Stimulated activated naive B cell treated with anti-CD40 and anti-IgM and Interleukin-4, amounts not matched to agents 10 μg/mL and 1 μg/mL and 100 μg/mL, for 72 hours (primary cell): Measurements from ENCODE around the gene TMEM80.

Source experiments
- ATAC-seq, 2 donors: fragments of 150-1000 bp; cut with Tn5 transposase; replicated peaks; 2 replicates each; pipeline ENCODE4 v1.10.0; 2021; ENCODE audit warnings: moderate library complexity in 1 of 2
- DNase-seq: peaks from one replicate; pipeline ENCODE4 v3.0.0; 2021
- H3K27ac Mint-ChIP-seq: one replicate; pipeline ENCODE4 v1.8.0; 2022; ENCODE audit warnings: mild to moderate bottlenecking, mixed read lengths
- H3K27me3 Mint-ChIP-seq, 2 donors: one replicate each; pipeline ENCODE4 v1.8.0; 2022; ENCODE audit warnings: mixed read lengths in 2 of 2
- H3K36me3 Mint-ChIP-seq, 2 donors: one replicate each; pipeline ENCODE4 v1.8.0; 2022; ENCODE audit warnings: mixed read lengths in 2 of 2, mild to moderate bottlenecking in 1 of 2
- H3K4me1 Mint-ChIP-seq, 2 donors: one replicate each; pipeline ENCODE4 v1.8.0; 2022; ENCODE audit warnings: mixed read lengths in 2 of 2, mild to moderate bottlenecking in 1 of 2
- H3K4me3 Mint-ChIP-seq, 2 donors: one replicate each; pipeline ENCODE4 v1.8.0; 2022; ENCODE audit warnings: mild to moderate bottlenecking in 2 of 2, mixed read lengths in 2 of 2, moderate library complexity in 1 of 2
- H3K9me3 Mint-ChIP-seq, 2 donors: one replicate each; pipeline ENCODE4 v1.8.0; 2022; ENCODE audit warnings: mixed read lengths in 2 of 2, mild to moderate bottlenecking in 1 of 2

Gene TMEM80

DNA sequence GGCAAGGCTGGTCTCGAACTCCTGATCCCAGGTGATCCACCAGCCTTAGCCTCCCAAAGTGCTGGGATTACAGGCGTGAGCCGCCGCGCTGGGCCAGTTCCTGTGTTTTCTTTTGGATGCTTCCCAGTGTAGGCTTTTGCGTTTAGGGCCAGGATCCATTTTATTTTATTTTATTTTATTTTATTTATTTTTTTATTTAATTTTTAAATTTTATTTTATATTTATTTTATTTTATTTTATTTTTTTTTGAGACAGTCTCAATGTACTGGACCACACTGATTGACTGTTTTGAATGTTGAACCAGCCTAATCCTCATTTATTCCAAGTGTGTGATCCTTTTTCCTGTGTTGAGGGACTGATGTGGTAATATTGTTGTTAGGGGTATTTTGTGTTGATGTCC is 18.8 kb downstream of the TMEM80 start:
- peaks cover 0 to 4% of the 10 kb centered on the region in 2 donors for H3K9me3 Mint-ChIP-seq
- ATAC-seq (no peak), DNase-seq (no peak)
- H3K4me1 Mint-ChIP-seq, result peaks cover 12 to 16% of the 10 kb centered on the region in 2 donors
- H3K36me3 Mint-ChIP-seq, result peaks cover 0 to 2% of the 10 kb centered on the region in 2 donors
- H3K4me3 Mint-ChIP-seq, result no peak overlapping the region
- peaks cover 26 to 45% of the 10 kb centered on the region in 2 donors for H3K27me3 Mint-ChIP-seq
- H3K27ac Mint-ChIP-seq, result no peak overlapping the region

DNA sequence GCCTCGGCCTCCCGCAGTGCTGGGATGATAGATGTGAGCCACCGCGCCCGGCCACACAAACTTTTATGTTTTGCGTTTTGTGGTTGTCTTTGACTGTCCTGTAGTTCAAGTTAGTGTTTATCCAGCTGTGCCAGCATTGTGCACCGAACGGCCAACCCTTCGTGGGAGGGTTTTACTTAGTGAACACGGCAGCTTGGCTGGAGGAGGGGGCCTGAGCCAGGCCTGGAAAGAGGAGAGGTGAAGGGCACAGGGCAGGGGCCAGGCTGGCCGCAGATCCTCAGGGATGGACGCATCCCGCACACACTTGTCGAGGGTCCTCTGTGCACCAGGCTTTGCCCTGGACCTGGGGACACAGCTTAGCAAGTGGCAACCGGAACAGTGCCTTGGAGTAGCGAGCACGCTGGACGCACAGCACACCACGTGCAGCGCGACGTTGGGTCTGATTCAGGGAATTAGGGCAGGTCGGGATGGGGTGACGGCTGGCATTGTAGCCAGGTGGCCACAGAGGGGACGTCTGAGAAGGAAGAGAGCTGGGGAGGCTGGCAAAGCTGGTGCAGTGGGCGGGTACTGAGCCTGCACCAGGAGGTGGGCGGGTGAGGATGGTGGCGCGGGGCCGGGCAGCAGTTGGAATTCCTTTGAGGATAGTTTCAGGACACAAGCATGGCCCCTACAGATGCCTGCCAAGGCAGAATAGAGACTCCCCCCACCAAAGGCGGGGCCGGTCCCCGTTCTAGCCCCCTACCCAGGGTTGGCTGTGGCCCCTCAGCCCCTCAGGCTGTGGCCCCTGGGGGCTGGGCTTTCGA is 23.8 kb downstream of the TMEM80 start:
- no peak overlapping the region for H3K27ac Mint-ChIP-seq
- H3K27me3 Mint-ChIP-seq, result peaks cover 10 to 37% of the 10 kb centered on the region in 2 donors
- DNase-seq, result no peak
- peaks cover 17 to 28% of the 10 kb centered on the region in 2 donors for H3K4me1 Mint-ChIP-seq
- no peak for ATAC-seq
- H3K36me3 Mint-ChIP-seq, result peaks cover 0 to 2% of the 10 kb centered on the region in 2 donors
- H3K4me3 Mint-ChIP-seq, result peak overlapping the region; percentile 43 to 47
- H3K9me3 Mint-ChIP-seq, result peaks cover 0 to 4% of the 10 kb centered on the region in 2 donors

DNA sequence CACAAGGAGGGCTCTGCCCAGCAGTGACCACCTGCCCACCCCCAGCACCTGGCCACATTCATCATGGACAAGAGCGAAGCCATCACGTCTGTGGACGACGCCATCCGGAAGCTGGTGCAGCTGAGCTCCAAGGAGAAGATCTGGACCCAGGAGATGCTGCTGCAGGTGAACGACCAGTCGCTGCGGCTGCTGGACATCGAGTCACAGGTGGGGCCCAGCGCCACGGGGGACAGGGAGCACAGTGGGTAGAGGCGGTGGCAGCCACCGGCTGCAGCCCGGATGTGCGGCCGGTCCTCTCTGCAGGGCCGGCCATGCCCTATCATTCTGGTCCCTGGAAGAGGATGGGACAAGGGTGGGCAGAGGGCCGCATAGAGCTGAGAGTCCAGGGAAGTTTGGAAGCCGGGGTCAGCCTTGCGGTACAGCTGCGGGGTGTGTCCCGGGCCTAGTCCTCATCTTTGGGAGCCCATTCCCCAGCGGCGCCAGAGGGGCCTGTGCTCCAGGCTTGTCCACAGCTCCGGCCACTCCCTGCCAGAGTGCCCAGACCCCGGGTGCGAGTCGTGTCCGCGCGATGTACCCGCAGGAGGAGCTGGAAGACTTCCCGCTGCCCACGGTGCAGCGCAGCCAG is 24.5 kb downstream of the TMEM80 start:
- Mint-ChIP-seq H3K4me3 (peak overlapping the region; percentile 43 to 82), H3K27me3 (peaks cover 6 to 39% of the 10 kb centered on the region in 2 donors), H3K36me3 (peaks cover 0 to 2% of the 10 kb centered on the region in 2 donors), H3K27ac (no peak overlapping the region), H3K9me3 (peaks cover 0 to 2% of the 10 kb centered on the region in 2 donors), H3K4me1 (peaks cover 17 to 29% of the 10 kb centered on the region in 2 donors)
- DNase-seq, result no peak
- no peak for ATAC-seq

DNA sequence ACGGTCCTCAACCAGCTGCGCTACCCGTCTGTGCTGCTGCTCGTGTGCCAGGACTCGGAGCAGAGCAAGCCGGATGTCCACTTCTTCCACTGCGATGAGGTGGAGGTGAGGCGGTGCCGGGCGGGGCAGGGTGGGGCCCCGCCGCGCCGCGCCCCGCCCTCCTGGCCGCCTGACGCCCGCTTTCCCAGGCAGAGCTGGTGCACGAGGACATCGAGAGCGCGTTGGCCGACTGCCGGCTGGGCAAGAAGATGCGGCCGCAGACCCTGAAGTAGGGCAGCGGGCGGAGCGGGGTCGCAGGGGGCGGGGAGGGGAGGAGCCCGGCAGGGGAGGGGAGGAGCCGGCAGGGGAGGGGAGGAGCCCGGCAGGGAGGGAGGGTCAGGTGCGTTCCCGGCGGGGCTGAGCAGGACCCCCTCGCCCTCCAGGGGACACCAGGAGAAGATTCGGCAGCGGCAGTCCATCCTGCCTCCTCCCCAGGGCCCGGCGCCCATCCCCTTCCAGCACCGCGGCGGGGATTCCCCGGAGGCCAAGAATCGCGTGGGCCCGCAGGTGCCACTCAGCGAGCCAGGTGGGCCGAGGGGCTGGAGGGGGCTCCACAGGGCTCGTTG is 25.1 kb downstream of the TMEM80 start:
- Mint-ChIP-seq H3K4me3 (peak overlapping the region; percentile 80 to 82), H3K27ac (no peak overlapping the region), H3K36me3 (no peaks in the 10 kb centered on the region), H3K9me3 (no peaks in the 10 kb centered on the region), H3K27me3 (peaks cover 6 to 42% of the 10 kb centered on the region in 2 donors), H3K4me1 (peaks cover 19 to 34% of the 10 kb centered on the region in 2 donors)
- DNase-seq, result no peak
- peak in 1 of 2 donors; percentile 56 for ATAC-seq

DNA sequence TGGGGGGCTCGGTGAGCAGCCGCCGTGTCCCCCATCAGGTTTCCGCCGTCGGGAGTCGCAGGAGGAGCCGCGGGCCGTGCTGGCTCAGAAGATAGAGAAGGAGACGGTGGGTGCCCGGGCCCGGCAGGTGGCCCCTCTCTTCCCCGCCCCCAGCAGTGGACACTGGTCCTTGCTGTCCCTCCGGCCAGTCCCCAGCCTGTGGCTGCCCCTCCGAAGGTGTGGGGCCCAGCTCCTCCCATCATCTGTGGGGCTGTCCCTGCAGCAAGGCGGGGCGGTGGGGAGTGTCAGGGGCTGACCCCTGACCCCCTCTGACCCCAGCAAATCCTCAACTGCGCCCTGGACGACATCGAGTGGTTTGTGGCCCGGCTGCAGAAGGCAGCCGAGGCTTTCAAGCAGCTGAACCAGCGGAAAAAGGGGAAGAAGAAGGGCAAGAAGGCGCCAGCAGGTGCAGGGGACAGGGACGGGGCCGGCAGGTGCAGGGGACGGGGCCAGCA is 25.7 kb downstream of the TMEM80 start:
- Mint-ChIP-seq H3K27me3 (peaks cover 6 to 41% of the 10 kb centered on the region in 2 donors), H3K9me3 (no peaks in the 10 kb centered on the region), H3K4me1 (peaks cover 19 to 34% of the 10 kb centered on the region in 2 donors), H3K27ac (no peak overlapping the region), H3K4me3 (peak overlapping the region; percentile 80 to 82), H3K36me3 (no peaks in the 10 kb centered on the region)
- peak; percentile 36 to 53 for ATAC-seq
- DNase-seq, result no peak

DNA sequence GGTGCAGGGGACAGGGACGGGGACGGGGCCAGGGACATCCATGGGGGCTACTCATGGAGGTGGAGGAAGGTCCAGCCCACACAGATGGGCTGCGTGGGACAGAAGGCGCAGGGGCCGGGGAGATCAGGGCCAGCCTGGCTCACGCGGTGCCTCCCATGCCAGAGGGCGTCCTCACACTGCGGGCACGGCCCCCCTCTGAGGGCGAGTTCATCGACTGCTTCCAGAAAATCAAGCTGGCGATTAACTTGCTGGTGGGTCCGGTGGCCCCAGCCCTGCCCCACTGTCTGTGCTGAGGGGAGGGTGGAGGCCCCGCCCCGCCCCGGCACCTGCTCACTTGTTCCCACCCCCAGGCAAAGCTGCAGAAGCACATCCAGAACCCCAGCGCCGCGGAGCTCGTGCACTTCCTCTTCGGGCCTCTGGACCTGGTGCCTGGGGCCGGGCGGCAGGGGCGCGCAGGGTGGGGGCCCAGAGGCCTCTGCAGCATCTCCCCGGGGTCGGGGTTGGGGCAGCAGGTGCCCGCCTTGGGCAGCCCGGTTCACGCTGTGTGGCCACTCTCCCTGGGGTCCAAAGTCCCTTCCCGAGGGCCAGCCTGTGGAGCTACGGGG is 26.2 kb downstream of the TMEM80 start:
- peaks cover 6 to 37% of the 10 kb centered on the region in 2 donors for H3K27me3 Mint-ChIP-seq
- no peaks in the 10 kb centered on the region for H3K36me3 Mint-ChIP-seq
- no peaks in the 10 kb centered on the region for H3K9me3 Mint-ChIP-seq
- H3K4me1 Mint-ChIP-seq, result peaks cover 21 to 37% of the 10 kb centered on the region in 2 donors
- ATAC-seq (peak; percentile 69 to 72), DNase-seq (peak; percentile 47)
- no peak overlapping the region for H3K27ac Mint-ChIP-seq
- peak overlapping the region; percentile 80 to 82 for H3K4me3 Mint-ChIP-seq

DNA sequence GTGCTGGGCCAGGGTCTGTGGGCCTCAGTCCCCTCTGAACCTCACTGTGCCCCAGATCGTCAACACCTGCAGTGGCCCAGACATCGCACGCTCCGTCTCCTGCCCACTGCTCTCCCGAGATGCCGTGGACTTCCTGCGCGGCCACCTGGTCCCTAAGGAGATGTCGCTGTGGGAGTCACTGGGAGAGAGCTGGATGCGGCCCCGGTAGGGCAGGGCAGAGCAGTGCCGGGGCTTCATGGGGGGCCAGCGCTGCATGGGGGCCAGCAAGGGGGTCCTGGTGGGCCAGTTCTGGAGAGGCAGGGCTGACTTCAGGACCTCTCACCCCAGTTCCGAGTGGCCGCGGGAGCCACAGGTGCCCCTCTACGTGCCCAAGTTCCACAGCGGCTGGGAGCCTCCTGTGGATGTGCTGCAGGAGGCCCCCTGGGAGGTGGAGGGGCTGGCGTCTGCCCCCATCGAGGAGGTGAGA is 26.8 kb downstream of the TMEM80 start:
- DNase-seq (no peak), ATAC-seq (no peak)
- Mint-ChIP-seq H3K27ac (no peak overlapping the region), H3K36me3 (no peaks in the 10 kb centered on the region), H3K4me1 (peaks cover 21 to 42% of the 10 kb centered on the region in 2 donors), H3K4me3 (peak overlapping the region; percentile 29 to 80), H3K27me3 (peaks cover 6 to 37% of the 10 kb centered on the region in 2 donors), H3K9me3 (no peaks in the 10 kb centered on the region)

DNA sequence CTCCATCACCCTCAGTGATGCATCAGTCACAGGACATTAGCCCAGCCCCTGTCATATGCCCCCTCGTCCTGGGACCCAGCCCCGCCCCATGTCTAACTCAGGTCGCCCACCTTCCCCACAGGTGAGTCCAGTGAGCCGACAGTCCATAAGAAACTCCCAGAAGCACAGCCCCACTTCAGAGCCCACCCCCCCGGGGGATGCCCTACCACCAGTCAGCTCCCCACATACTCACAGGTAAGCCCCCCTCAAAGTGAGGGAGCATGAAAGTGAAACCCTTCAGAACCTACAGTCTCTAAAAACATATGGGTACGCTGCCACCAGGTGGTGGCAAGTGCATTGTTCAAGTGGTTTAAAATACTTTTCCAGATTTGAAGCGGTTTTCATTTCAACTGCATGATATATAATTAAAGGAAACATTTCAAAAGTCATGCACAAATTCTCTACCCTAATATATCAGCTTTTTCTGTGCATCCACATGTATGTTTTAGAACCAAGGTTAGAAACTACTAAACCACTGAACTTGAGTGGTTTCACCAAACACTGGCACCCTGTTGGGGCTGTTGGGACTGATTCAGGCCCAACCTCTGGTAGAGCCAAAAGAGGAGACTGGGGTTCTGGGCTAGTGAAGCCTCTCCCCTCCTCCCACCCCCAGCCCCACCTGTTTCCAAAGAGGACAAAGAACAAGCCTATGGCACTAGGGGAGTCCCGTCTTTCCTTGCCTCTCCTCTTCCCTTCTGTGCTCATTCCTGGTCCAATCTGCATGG is 27.7 kb downstream of the TMEM80 start:
- DNase-seq (no peak), ATAC-seq (peak; percentile 43 to 44)
- Mint-ChIP-seq H3K27me3 (peaks cover 6 to 37% of the 10 kb centered on the region in 2 donors), H3K9me3 (no peaks in the 10 kb centered on the region), H3K36me3 (no peaks in the 10 kb centered on the region), H3K4me1 (peaks cover 24 to 43% of the 10 kb centered on the region in 2 donors), H3K27ac (peak overlapping the region; percentile 72), H3K4me3 (peak overlapping the region; percentile 82 to 85)

DNA sequence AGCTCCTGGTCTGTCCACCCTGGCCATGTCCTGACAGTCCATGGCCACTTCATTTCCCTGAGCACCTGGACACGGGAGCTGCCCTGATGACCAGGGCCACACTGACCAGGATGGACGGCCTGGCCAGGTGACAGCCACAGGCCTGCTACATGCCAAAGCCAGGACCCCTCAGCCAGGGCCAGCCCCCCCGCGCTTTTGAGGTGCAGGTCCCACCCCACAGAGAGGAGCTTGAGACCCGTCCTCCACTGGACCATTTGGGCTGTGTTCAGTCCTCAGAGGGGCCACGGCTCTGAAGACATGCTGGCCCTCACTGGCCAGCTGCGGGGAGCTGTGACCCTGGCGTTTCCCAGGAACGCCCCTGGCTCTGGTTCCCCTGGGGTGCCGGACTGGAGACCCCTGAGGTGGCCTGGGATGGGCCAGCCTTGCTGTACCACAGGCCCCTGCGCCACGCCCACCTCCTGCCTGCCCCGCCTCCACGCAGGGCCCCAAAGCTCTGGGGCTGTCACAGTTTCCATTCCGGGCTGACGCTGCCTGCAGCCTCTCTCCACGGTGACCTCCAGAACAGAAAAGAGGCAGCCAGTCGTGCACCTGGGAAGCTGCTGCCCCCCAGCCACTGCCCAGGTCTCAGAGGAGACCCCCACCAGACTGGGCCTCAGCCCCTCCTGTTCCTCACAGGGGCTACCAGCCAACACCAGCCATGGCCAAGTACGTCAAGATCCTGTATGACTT is 28.6 kb downstream of the TMEM80 start:
- Mint-ChIP-seq H3K27me3 (peaks cover 4 to 34% of the 10 kb centered on the region in 2 donors), H3K4me3 (peak overlapping the region in 1 of 2 donors; percentile 17), H3K27ac (no peak overlapping the region), H3K9me3 (no peaks in the 10 kb centered on the region), H3K36me3 (no peaks in the 10 kb centered on the region), H3K4me1 (peaks cover 23 to 43% of the 10 kb centered on the region in 2 donors)
- no peak for ATAC-seq
- DNase-seq, result no peak

DNA sequence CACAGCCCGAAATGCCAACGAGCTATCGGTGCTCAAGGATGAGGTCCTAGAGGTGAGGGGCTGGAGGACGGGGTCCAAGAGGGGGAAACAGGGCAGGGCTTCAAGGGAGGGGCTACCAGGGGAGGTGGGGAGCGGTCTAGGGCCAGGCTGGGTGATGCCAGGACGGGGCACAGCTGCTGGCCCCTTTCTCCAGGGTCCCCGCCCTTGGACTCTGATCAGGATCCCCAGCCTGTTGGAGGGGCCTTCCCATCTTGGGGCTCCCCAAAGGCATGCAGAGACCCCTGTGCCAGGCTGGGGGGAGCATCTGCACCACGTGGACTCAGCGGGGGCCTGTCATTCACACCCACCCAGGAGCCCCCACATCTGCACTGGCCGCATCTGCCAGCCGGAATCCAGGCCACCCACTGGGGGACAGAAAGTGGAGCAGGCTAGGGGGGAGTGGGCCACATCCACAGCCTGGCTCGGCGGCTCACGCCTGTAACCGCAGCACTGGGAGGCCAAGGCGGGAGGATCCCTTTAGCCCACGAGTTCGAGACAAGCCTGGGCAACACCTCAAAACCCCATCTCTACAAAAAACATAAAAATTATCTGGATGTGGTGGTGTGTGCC is 29.3 kb downstream of the TMEM80 start:
- Mint-ChIP-seq H3K36me3 (no peaks in the 10 kb centered on the region), H3K27me3 (peaks cover 2 to 30% of the 10 kb centered on the region in 2 donors), H3K27ac (no peak overlapping the region), H3K9me3 (no peaks in the 10 kb centered on the region), H3K4me1 (peaks cover 18 to 37% of the 10 kb centered on the region in 2 donors), H3K4me3 (peak overlapping the region; percentile 68 to 75)
- ATAC-seq (no peak), DNase-seq (no peak)

DNA sequence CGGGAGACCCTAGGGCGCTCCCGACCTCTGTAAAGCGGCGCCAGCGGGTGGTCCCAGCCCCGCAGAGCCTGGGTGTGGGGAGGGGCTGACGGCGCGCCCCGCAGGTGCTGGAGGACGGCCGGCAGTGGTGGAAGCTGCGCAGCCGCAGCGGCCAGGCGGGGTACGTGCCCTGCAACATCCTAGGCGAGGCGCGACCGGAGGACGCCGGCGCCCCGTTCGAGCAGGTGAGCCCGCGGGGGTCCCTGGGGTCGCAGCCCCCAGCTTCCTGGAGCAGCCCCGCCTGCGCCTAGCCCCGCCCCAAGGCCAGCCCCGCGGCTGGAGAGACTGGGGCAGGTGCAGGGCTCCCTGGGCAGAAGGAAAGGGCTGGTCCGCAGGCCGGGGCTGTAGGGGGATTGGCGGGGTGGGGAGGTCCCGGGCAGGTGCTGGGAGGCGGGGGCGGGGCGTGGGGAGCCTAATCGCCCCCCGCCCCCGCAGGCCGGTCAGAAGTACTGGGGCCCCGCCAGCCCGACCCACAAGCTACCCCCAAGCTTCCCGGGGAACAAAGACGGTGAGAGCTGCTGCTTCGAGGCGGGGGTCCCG is 30.1 kb downstream of the TMEM80 start:
- DNase-seq, result no peak
- Mint-ChIP-seq H3K27me3 (peaks cover 3 to 24% of the 10 kb centered on the region in 2 donors), H3K4me1 (peaks cover 16 to 37% of the 10 kb centered on the region in 2 donors), H3K36me3 (no peaks in the 10 kb centered on the region), H3K9me3 (no peaks in the 10 kb centered on the region), H3K27ac (no peak overlapping the region), H3K4me3 (peak overlapping the region; percentile 68 to 75)
- no peak for ATAC-seq
